HG02970 (cell line): ENCODE measurements around the gene MYL4.
"Not testable (repeated sequence)": the region's sequence is repeated elsewhere in the genome, so short reads cannot be mapped to it uniquely, and the experiment has no call there.

ENCODE experiments used
- ATAC-seq: cut with Tn5 transposase; IDR thresholded peaks from one replicate; pipeline ENCODE4 v1.9.1; 2021; ENCODE audit warnings: mild to moderate bottlenecking, moderate library complexity, moderate number of reproducible peaks; ENCODE audit not compliant: unreplicated experiment, low FRiP score

The MYL4 gene

GRCh38 chr17:47219621-47220475 lies 10.7 kb downstream of the MYL4 start:
- ATAC-seq = no peak

GRCh38 chr17:47220531-47220999 lies 11.4 kb downstream of the MYL4 start:
- ATAC-seq = no peak

GRCh38 chr17:47221154-47221553 lies 12.0 kb downstream of the MYL4 start:
- ATAC-seq = no peak

- no peak for ATAC-seq
These were observed 12.9 kb downstream of the MYL4 start for GRCh38 chr17:47222047-47222446.

DNA sequence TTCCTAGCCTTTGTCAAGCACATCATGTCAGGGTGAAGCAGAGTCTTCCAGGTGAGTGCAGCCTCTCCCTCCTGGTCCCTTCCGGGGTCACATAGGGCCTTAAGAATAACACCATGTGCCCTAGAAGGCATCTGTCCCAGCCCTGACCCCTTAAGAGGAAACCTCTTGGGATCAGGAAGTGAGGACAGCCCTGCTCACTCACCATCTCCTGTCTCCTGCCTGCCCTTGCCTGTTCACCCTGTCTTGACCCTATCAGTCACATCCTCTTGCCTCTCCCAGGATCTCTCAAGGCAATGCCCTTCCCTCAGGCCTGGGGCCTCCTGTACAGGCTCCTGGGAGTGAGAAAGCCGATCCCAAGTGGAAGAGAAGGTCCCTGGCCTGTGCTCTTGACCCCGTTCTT lies 13.9 kb downstream of the MYL4 start:
- no peak for ATAC-seq

DNA sequence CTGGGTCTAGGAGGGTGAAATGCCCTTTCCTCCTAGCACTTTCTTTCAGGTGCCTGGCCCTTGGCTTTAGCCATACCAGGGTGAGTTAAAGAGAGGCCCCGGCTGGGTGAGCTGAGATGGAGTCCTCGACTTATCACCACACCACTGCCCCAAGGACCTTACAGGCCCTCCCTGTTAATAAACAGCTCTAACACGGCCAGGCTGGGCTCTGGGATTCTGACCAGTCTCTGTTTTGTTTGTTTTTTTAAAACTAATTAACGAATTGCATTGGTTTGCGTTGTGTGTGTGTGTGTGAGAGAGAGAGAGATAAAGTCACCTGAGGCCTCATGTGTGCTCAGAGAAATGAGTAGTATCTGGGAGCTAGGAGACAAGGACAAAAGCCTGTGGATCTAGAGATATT lies 14.3 kb downstream of the MYL4 start:
- ATAC-seq = no peak

DNA sequence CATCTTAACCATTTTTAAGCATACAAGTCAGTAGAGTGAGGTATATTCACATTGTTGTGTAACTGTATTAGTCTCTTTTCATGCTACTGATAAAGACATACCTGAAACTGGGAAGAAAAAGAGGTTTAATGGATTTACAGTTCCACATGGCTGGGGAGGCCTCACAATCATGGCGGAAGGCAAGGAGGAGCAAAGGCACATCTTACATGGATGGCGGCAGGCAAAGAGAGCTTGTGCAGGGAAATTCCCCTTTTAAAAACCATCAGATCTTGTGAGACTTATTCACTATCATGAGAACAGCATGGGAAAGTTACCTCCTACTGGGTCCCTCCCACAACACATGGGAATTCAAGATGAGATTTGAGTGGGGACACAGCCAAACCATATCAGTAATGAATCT lies 14.9 kb downstream of the MYL4 start:
- not testable (repeated sequence) for ATAC-seq

DNA sequence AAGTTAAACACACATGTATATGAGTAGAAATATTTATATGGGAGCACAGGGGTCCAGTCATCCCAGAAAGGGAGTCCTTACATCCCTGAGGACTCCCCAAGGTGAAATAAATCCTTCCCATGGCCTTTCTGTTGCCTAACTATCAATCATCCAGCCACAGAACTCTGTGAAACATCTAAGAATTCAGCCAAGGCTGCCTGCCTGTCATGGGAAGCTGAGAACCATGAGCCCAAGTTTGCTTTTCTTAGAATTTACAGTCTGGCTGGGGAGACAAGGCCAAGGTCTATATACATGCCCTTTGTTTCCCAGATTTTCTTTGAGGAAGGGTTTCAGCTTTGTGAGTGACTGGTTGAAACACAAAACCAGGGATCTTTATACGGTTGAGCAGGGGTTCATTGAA lies 15.8 kb downstream of the MYL4 start:
- no peak for ATAC-seq

DNA sequence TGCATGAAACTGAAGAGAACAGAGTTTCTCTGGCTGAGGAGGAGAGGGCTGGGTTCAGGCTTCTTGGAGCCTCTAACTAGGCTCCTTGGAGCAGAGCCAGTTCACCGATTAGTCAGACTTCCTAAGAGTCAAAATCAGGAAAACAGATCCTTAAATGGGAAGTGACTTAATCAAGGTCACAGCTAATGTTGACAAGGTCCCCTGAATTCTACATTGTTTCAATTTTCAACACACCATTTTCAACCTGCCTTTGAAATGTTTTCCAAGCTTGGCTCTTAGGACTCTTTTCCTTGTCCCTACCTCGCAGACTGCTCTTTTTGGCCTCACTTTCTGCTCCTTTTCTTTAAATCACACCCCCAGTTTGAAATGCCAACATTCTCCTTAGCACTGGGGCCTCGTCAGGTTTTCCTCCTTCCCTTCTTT lies 16.3 kb downstream of the MYL4 start:
- ATAC-seq = no peak

DNA sequence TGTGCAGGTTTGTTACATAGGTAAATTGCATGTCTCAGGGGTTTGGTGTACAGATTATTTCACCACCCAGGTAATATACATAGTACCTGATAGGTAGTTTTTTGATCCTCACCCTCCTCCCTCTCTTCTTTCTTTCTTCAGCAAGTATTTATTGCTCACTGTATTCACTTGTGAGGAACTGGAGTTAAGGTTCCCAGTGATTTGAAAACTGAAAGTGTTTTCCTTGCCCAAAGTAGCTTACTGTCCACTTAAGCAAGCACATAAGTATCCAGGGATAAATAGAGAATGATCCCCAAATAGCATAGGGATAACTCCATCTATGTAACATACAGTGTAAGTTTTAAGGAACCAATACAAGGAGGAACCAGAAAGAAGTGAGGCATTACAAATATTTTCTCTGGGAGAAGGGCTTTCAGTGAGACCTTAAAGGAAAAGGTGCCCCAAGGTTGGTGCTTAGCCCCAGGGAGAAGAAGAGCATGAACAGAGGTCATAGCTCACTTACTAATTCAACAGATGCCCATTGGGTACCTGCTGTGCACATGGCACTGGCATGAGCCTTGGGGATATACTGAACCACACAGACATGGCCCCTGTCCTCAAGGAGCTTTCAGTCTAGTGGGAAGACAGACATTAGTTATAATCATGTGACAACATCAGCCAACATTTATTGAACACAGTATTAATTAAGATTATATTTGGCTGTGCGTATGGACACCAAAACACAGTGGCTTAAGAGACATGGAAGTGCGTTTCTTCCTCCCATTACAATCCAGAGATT lies 17.0 kb downstream of the MYL4 start:
- no peak for ATAC-seq

GRCh38 chr17:47227862-47228261 lies 18.7 kb downstream of the MYL4 start:
- ATAC-seq = no peak

DNA sequence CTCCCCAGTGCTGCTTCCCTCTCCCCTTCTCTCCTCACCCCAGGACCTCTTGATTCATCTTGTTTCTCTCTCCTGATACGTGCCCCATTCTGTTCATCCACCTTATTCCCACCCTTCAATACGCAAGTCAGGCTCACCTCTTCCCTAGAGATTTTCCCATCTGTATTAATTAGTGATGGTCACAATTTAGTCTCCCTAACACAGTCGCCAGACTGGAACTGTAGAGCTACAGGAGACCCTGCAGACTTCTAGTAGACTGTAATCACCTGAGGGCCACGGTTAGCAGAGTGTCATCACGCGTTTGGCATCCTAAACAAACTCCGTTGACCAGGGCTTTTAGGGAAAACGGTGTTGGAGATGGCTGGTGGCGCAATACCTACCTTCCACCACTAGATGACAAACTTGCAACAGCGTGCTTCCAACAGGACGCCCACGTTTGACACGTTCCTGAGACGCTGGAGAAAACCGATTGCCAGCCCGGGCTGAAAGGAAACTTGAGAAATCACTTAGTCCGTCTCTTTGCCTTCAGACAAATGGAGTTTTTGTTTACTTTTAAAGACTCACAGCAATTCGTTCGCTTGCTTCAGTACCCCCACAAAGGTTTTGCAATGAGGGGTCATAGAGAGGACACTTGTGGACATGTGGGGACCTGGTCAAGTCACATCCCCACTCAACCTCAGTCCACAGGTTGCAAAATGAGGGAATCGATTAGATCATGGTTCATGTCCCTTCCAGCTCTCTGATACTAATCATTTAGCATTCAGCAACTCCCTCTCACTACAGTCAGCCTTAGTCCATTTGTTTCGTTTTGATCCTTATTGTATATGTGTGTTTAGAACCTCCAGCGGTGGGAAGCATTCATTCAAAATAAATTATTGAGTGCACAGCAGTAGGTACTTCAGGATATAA lies 20.6 kb downstream of the MYL4 start:
- no peak for ATAC-seq

DNA sequence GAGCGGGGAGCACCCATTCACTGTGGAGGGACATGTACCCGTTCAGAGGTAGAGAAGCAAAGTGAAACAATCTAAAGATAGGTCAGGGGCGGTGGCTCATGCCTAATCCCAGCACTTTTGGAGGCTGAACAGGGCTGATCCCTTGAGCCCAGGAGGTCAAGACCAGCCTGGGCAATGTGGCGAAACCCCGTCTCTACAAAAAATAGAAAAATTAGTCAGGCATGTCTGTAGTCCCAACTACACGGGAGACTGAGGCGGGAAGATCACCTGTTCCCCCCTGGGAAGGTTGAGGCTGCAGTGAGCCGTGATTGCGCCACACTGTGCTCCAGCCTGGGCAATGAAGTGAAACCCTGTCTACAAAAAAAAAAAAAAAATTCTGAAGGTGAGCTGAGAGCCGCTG lies 21.7 kb downstream of the MYL4 start:
- no peak for ATAC-seq

GRCh38 chr17:47231334-47231733 lies 22.2 kb downstream of the MYL4 start:
- no peak for ATAC-seq

DNA sequence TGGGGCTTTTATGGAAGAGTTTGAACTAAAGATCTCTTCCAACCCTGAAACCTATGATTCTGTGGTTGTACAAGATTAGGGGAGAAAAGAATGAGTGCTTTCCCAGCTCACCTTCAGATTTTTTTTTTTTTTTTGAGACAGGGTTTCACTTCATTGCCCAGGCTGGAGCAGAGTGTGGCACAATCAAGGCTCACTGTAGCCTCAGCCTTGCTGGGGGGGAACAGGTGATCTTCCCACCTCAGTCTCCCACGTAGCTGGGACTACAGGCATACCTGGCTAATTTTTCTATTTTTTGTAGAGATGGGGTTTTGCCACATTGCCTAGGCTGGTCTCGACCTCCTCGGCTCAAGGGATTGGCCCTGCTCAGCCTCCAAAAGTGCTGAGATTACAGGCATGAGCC lies 22.7 kb downstream of the MYL4 start:
- no peak for ATAC-seq

GRCh38 chr17:47232465-47232864 lies 23.3 kb downstream of the MYL4 start:
- no peak for ATAC-seq

- ATAC-seq = no peak
These were observed 26.4 kb downstream of the MYL4 start for GRCh38 chr17:47235506-47235905.

DNA sequence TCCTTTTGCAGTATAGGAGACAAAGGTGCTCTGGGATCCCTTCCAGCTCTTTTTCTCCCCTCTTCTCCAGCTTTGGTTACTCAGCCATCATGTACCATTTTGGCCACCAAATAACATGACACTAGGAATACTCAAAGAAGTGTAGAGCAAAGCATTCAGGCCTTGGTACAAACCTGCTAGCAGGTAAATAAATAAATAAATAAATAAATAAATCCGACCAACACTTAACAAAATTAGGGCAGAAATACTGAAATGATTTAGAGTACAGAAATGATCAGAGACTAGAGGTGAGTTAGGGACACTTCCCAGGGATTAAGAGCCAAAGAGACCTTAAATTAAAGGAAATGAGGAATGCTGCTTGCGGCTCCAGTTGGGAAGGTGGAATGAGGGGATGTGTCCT lies 26.8 kb downstream of the MYL4 start:
- ATAC-seq = no peak

- no peak for ATAC-seq
These were observed 28.7 kb downstream of the MYL4 start for GRCh38 chr17:47237841-47238240.

GRCh38 chr17:47238321-47239010 lies 29.3 kb downstream of the MYL4 start:
- ATAC-seq = no peak
